ENCODE results near the gene DDAH1. TPM values are rescaled to one million over a fixed set of nuclear protein-coding genes. Genes with fewer than 3 reads are reported as not detected.

Gene DDAH1
- total and polyA plus RNA-seq, 2 of the 4 experiments (the other 2 are of a cell fraction) = 78.0 to 94.5 TPM

DNA sequence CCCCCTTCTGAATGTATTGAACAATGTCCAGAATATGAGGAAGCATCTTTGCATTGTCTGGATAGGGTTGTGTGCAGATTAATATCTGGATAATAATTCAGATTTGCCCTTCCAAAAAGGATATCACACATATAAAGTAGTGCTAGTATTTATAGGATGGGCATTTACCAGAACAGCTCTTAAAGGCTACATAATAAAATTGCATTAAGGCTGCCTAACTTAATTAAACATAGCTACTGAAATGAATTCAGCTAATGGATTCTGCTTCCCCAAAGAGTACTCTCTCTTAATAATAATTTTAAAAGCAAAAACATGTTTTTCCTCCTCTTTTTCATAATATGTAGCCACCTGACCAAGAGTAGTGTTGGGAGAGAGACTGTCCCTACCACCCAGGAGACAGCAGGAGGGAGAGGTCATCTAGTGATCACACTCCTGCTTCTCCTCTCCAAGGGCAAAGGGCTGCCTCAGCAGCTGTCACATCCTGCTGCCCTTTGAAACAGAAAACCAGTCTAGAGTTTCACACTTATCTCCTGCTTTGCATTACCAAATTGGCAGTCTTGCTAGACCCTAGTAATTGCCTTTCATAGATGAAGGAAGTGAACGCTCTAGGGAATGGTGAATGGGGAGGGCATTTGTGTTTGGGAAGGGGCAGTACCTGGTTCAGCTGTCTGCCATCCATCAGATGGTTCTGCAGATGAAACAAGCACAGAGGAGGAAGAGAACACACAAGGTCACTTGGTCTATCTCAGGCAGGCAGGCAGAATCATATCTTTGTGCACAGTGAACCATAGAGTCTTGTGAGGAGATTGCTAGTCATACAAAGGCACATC lies 29.3 kb upstream of the DDAH1 start:
- peak overlapping the region; percentile 24; the same call in 1 of the 2 replicates for H4K5ac ChIP-seq (ENCODE audit: low read depth, low read length)
- H2BK20ac ChIP-seq (ENCODE audit: low read depth, low read length) = peak overlapping the region; percentile 57; the same call in 1 of the 2 replicates
- no peaks in the 10 kb centered on the region for H3K9me3 ChIP-seq (ENCODE audit: control insufficient read depth, insufficient read depth, low read length)
- peaks cover 30 to 71% of the 10 kb centered on the region in 2 experiments for H3K79me1 ChIP-seq (ENCODE audit: low read depth in 1 of 2, low read length in 2 of 2)
- H2AK9ac ChIP-seq (replicated peaks; ENCODE audit: low read depth, low read length, poor library complexity) = no peak overlapping the region
- no peak overlapping the region for H2BK5ac ChIP-seq (ENCODE audit: low read depth, low read length, poor library complexity, severe bottlenecking)
- intact Hi-C loops (cut with micrococcal nuclease) (no loop called here), in situ Hi-C loops (cut with MboI; ENCODE audit: low sequenced_read_pairs) (no loop called here), dilution Hi-C loops (cut with HindIII; ENCODE audit: low sequenced_read_pairs, unreplicated experiment) (no loop called here)
- peaks cover 7% of the 10 kb centered on the region for H3K9me1 ChIP-seq (ENCODE audit: insufficient read depth, low read length)
- H3K36me3 ChIP-seq (ENCODE audit: control insufficient read depth, insufficient read depth, low read length) = peaks cover 6% of the 10 kb centered on the region
- peak overlapping the region; percentile 55 for H4K91ac ChIP-seq (ENCODE audit: insufficient read depth, low read depth, low read length)
- no peak for DNase-seq
- ChIA-PET POLR2A (ENCODE audit: unreplicated experiment) (no interaction called here), CTCF (interaction anchor here (0.6 kb wide), 1 partner anchor 8 kb away, joined by 3 read pairs; no protein-coding TSS in a partner anchor)
- WGBS, 2 experiments (ENCODE audit: extremely low coverage in 2 of 2, insufficient read length in 1 of 2) = no CpG with 5 or more reads among the region's 1 CpG
- peak overlapping the region; percentile 63 for H3K18ac ChIP-seq (ENCODE audit: low read depth, low read length)
- peak overlapping the region; percentile 39; the same call in 1 of the 2 replicates for H3K14ac ChIP-seq (replicated peaks; ENCODE audit: low read depth, low read length)
- no peak overlapping the region for H3K27ac ChIP-seq (ENCODE audit: insufficient read depth, low read length)
- H3K23ac ChIP-seq (ENCODE audit: low read depth, low read length) = peak overlapping the region; percentile 69
- no peak overlapping the region for H3K4me3 ChIP-seq (ENCODE audit: insufficient read depth, low read depth, low read length)
- ATAC-seq (ENCODE audit: low read depth) = peak; percentile 9; the same call in 1 of the 2 replicates
- peak overlapping the region; percentile 39 for H3K4ac ChIP-seq (ENCODE audit: low read depth, low read length)
- no TSS peak for BruUV-seq (replicated peaks)
- H3K4me2 ChIP-seq (ENCODE audit: low read depth, low read length) = no peak overlapping the region
- no peaks in the 10 kb centered on the region for H3K27me3 ChIP-seq (ENCODE audit: control insufficient read depth, insufficient read depth, low read length)
- no peak overlapping the region for H3K56ac ChIP-seq (ENCODE audit: extremely low read depth, insufficient read depth, low read length)
- H2AK5ac ChIP-seq (ENCODE audit: low read depth, low read length) = peak overlapping the region; percentile 51; the same call in 1 of the 2 replicates
- peak overlapping the region; percentile 5 for H2BK120ac ChIP-seq (ENCODE audit: low read depth, low read length)
- peaks cover 16% of the 10 kb centered on the region for H3K4me1 ChIP-seq (ENCODE audit: control insufficient read depth, insufficient read depth, low read length)
- H4K20me1 ChIP-seq (ENCODE audit: insufficient read depth, low read length) = peaks cover 16% of the 10 kb centered on the region; the same call in 1 of the 2 replicates
- no peak overlapping the region for H3K9ac ChIP-seq (ENCODE audit: low read depth, low read length)
- peak overlapping the region in 1 of 2 experiments; percentile 7; a peak in 2 of 4 replicates for H4K8ac ChIP-seq (ENCODE audit: low read depth in 2 of 2, low read length in 2 of 2)
- no peak overlapping the region for H2AFZ ChIP-seq (replicated peaks; ENCODE audit: low read length, poor library complexity)
- H2BK15ac ChIP-seq (ENCODE audit: low read depth, low read length) = no peak overlapping the region; the same call in 2 of the 3 replicates
- TF ChIP-seq MXI1 (IDR thresholded peaks at IDR 0.05; ENCODE audit: borderline replicate concordance, low read depth, low read length) (no peak), MAZ (IDR thresholded peaks at IDR 0.05; ENCODE audit: borderline replicate concordance, low read depth, low read length) (no peak), CHD1 (IDR thresholded peaks at IDR 0.05; ENCODE audit: low read depth, low read length) (no peak), RFX5 (IDR thresholded peaks at IDR 0.05; ENCODE audit: low read depth, low read length) (no peak), USF2 (IDR thresholded peaks at IDR 0.05; ENCODE audit: low read depth, low read length) (no peak)
